NCI-H748 (cell line): ENCODE results near the gene ARHGEF18.
"Not testable (repeated sequence)": the region's sequence is repeated elsewhere in the genome, so short reads cannot be mapped to it uniquely, and the experiment has no call there.

Experiments used
- DNase-seq: peaks from one replicate; lab custom pipeline; 2025; ENCODE audit not compliant: unreplicated experiment; lab: John Stamatoyannopoulos, UW

The ARHGEF18 gene

DNA sequence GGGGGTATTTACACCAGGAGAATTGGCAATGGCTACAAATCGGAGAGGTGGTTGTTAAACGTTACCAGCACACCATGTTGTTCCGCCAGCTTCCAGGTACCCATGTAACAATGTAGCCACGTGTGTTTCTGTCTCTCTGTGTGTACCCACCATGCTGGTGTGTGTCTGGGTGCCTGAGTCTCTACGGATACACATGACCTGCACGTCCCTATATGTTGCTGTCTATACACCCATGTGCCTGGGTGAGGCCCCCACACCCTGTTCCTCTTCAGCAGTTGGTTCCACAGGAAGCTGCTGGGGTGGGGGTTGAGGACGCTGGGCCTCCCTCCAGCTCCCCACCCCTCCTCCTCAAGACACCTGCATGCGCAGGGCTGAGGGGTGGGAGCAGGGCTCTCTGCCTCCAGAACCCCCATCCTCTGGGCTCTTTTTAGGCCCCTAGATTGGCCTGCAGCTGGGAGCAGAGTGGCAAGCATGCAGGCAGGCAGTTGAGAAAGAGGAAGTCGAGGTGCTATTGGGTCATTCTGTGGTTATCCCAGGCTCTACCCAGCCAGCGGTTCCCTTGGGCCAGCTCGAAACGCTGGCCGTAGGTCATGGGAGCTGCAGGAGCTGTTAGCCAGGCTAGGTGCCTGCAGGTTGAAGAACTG lies at the start of gene ARHGEF18:
Gene ARHGEF18, plus strand, starts transcription at position 351 of the 644 bp plus-strand sequence. CDS start 13,954 bp downstream, outside the sequence.
- no peak for DNase-seq

GRCh38 chr19:7301525-7301924 lies 47.2 kb upstream of the ARHGEF18 start:
- no peak for DNase-seq

DNA sequence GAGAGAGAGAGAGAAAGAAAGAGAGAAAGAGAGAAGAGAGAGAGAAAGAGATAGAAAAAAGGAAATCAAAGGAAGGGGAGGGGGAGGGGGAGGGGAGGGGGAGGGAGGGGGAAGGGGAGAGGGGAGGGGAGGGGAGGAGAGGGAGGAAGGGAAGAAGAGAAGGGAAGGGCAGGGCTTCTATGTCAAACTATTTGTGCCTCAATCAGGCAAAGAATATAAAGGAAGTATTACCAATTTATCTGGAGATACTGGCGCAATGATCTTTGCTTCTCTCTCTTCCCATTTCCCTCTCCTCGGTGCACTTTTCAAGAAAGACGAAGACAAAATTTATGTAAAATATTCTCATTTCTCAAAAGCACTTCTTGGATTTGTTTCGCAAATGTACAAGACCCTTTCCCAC lies 45.3 kb upstream of the ARHGEF18 start:
- DNase-seq = no peak

GRCh38 chr19:7304200-7304599 lies 44.5 kb upstream of the ARHGEF18 start:
- DNase-seq = no peak

GRCh38 chr19:7307590-7308218 lies 41.0 kb upstream of the ARHGEF18 start:
- DNase-seq = no peak

- DNase-seq = not testable (repeated sequence)
These were observed 40.4 kb upstream of the ARHGEF18 start for GRCh38 chr19:7308327-7308726.

DNA sequence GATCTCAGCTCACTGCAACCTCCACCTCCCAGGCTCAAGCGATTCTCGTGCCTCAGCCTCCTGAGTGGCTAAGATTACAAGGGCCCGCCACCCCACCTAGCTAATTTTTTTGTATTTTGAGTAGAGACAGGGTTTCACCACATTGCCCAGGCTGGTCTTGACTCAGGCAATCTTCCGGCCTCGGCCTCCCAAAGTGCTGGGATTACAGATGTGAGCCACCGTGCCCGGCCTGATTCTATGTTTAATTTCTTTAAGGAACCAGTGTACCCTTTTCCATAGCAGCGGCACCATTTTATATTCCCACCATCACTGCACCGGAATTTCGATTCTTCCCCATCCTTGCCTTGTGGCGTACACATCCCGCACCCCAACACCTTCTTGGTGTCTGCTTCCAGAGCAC lies 36.8 kb upstream of the ARHGEF18 start:
- no peak for DNase-seq

DNA sequence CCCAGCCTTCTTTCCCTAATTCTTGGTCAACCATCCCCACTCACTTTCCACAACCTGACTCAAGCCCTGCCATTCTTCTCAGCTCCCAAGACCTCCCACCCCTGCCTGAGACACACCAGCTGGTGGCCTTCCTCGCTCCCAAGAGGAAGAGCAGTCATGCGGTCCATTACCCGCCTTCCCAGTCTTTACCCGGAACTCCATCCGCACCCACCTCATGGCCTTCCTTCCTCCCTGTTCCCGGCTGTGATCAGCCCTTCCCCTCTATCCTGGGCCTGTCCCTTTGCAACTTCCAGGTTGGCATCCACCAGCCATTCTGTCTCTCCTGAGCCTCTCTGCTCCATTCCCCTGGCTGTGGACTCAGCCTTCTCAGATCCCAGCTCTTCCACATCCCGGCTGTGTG lies 35.9 kb upstream of the ARHGEF18 start:
- DNase-seq = no peak

GRCh38 chr19:7318176-7318575 lies 30.6 kb upstream of the ARHGEF18 start:
- no peak for DNase-seq

DNA sequence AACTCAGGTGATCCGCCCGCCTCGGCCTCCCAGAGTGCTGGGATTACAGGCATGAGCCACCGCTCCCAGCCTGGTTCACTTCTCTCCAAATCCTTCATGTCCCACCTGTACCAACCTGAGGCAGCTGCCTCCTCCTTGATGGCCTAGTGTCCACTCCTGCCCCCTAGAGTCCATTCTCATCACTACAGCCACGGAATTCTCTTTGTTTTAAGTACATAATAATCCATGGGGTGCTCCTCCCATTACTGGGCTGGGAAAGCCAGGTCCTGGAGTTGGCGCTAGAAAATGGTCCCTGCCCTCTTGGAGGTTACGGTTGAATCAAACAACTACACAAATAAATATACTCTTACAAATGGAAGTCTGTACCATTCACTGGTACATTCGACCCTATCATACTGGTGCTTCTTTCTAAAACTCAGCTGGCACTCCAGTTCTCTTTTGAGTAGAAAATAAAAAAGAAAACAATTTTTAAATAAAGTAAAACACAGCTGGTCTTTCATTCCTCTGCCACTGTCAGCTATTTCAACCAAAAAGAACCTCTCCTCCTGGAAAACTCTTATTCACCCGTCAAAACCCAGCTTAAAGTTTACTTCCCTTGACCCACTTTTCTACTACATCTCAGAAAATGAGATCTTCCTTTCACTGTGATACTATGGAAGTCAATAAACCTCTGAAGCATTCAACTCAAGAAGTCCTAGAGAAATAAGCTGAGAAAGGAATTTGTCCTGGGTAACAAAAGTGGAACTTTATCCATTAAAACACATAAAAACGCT lies 22.4 kb upstream of the ARHGEF18 start:
- DNase-seq = peak; percentile 15

- DNase-seq = no peak
These were observed 20.9 kb upstream of the ARHGEF18 start for GRCh38 chr19:7327802-7328201.

- DNase-seq = no peak
These were observed 20.1 kb upstream of the ARHGEF18 start for GRCh38 chr19:7328647-7329046.

DNA sequence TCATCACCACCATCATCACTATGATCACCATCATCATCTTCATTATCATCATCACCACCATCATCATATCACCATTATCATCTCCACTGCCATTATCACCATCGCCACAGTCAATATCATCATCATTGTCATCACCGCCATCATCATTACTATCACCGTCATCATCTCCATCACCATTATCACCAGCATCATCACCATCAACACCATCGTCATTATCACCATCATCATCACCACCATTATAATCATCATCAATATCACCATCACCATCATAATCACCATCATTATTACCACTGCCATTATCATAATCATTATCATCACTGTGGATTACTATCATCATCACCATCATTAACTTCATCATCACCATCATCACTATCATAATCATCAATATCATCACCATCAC lies 17.3 kb upstream of the ARHGEF18 start:
- DNase-seq = no peak

DNA sequence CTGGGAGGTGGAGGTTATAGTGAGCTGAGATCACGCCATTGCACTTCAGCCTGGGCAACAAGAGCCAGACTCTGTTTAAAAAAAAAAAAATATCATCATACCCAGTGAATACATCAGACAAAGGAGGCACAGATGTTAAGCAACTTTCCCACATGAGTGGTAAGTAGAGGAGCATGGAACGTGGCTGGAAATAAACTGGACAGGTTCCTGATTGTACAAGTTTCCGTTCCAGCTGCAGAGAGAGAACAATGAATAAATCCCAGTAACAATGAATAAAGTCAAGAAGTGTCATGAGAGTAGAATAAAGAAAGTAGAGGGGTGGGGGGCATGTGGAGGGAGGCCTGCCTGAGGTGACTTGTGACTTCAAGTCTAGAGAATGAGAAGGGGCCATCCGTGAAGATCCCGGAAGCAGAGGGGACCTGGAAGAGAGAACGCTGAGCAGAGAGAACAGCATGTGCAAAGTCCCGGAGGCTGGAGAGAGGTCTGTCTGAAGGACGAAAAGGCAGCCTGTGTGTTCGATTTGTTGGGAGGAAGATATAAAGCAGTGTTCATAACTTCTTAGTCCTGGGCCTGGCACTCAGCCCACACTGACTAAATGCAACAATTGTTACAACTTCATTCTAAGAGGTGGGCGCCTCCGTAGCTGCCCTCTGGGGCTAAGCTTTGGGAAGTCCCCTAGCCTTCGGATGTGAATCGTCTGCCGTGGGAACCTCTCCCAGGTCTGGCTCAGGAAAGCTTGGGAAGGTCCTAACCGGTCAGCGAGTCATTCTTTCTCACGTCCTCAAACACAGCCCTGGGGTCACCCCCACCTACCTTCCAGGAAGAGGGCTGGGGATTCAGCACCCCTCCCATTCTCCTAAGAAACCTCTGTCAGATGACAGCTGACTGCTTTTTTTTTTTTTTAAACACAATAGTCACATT lies 15.3 kb upstream of the ARHGEF18 start:
- no peak for DNase-seq

GRCh38 chr19:7336321-7336973 lies 12.3 kb upstream of the ARHGEF18 start:
- no peak for DNase-seq

DNA sequence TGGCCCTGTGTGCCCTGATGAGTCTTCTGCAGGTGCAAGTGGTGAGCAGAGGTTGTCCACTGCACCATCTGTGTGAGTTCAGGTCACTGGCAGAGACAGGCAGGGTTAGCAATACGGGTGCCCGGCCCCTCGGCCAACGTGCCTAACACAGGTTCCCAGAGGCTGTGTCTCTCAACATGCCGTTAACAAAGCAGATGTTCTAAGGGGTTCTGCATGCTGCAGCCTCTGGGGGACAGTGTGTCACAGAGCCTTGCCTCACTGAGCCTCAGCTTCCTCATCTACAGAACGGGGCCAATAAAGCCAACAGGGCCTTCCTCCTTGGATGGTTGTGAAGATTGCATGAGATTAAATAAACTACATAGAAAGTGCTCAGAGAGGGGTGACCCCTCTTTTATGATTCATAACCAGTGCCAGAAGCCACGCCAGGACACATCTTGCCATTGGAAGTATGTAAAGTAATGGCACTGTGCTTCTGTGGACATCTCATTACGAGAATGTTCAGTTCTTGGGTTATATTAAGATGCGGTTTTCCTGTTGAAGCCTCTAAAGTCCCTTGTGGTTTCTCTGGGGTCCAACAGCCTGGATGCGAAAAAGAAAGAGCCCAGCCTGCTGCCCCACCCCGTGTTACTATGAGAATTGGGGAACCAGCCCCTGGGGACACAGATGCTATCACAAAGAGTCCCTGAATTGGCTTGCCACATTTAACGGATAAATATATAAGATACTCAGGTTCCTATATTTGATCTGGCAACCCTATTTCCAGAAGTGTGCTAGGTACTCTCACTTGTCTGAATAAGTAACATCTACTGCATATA lies 11.2 kb upstream of the ARHGEF18 start:
- DNase-seq = no peak

- peak; percentile 66 for DNase-seq
These were observed 7.5 kb upstream of the ARHGEF18 start for GRCh38 chr19:7340959-7341837.

- DNase-seq = no peak
These were observed 6.6 kb upstream of the ARHGEF18 start for GRCh38 chr19:7342143-7342542.

- DNase-seq = no peak
These were observed 2.2 kb upstream of the ARHGEF18 start for GRCh38 chr19:7346488-7346971.
